Common myeloid progenitor, CD34-positive (primary cell): ENCODE measurements around the gene MELK.

ENCODE experiments used
- CTCF ChIA-PET: fragments of 350-600 bp; sonication (Branson Sonifier 250); formaldehyde crosslinking; loops from one replicate; lab custom pipeline; 2021; ENCODE audit warnings: antibody characterized with exemption; lab: Charles Lee
- POLR2A ChIA-PET: fragments of 350-600 bp; sonication (Branson Sonifier 250); formaldehyde crosslinking; loops from one replicate; lab custom pipeline; 2021; ENCODE audit warnings: antibody characterized with exemption; lab: Charles Lee
- DNase-seq, 3 donors: peaks; one replicate each; pipeline versions ENCODE4 v3.0.0 to v3.0.0-alpha.2; 2013
- H3K27ac ChIP-seq, 2 experiments: 1 replicate in 1 of 2; 2 replicates in 1 of 2; pipeline ENCODE4 v1.7.0; 2013; ENCODE audit warnings: inconsistent platforms in 2 of 2, low read length in 2 of 2, mild to moderate bottlenecking in 2 of 2, low read depth in 1 of 2, moderate library complexity in 1 of 2; ENCODE audit not compliant: severe bottlenecking in 2 of 2, insufficient read depth in 1 of 2, poor library complexity in 1 of 2
- H3K27me3 ChIP-seq, 5 experiments: replicated peaks in 2 of 5; 1 replicate in 3 of 5; 2 replicates in 2 of 5; pipeline versions ENCODE4 v1.6.1 to v1.7.0; 2013; ENCODE audit warnings: low read length in 4 of 5, mild to moderate bottlenecking in 2 of 5, moderate library complexity in 2 of 5, inconsistent platforms in 1 of 5; ENCODE audit not compliant: insufficient read depth in 5 of 5, control insufficient read depth in 4 of 5
- H3K36me3 ChIP-seq, 4 experiments: 1 replicate in 2 of 4; 2 replicates in 2 of 4; pipeline versions ENCODE4 v1.6.1 to v1.7.0; 2013; ENCODE audit warnings: low read length in 3 of 4, control low read depth in 1 of 4, mild to moderate bottlenecking in 1 of 4; ENCODE audit not compliant: control insufficient read depth in 4 of 4, insufficient read depth in 4 of 4
- H3K4me1 ChIP-seq, 4 experiments: 1 replicate in 3 of 4; 2 replicates in 1 of 4; pipeline versions ENCODE4 v1.6.1 to v1.7.1; 2013; ENCODE audit warnings: low read length in 3 of 4, mild to moderate bottlenecking in 3 of 4, control low read depth in 1 of 4, inconsistent platforms in 1 of 4, moderate library complexity in 1 of 4; ENCODE audit not compliant: control insufficient read depth in 4 of 4, insufficient read depth in 4 of 4; ENCODE audit errors: control extremely low read depth in 1 of 4
- H3K4me3 ChIP-seq, 7 experiments: 1 replicate in 4 of 7; 2 replicates in 3 of 7; pipeline versions ENCODE4 v1.5.1 to v1.7.0; 2013; ENCODE audit warnings: mild to moderate bottlenecking in 7 of 7, low read length in 6 of 7, moderate library complexity in 6 of 7, inconsistent platforms in 2 of 7, low read depth in 2 of 7, control low read depth in 1 of 7; ENCODE audit not compliant: insufficient read depth in 4 of 7, control insufficient read depth in 1 of 7; ENCODE audit errors: extremely low read depth in 1 of 7
- H3K9me3 ChIP-seq, 5 experiments: 1 replicate in 4 of 5; 2 replicates in 1 of 5; pipeline versions ENCODE4 v1.6.1 to v1.7.1; 2013; ENCODE audit warnings: low read length in 4 of 5, mild to moderate bottlenecking in 2 of 5, inconsistent platforms in 1 of 5, low read depth in 1 of 5, moderate library complexity in 1 of 5; ENCODE audit not compliant: control insufficient read depth in 4 of 5, insufficient read depth in 2 of 5; ENCODE audit errors: control extremely low read depth in 1 of 5
- WGBS: methylation state at CpG from one replicate; pipeline ENCODE4 v1.1.5; 2013; ENCODE audit not compliant: insufficient coverage; 5-methylcytosine and 5-hydroxymethylcytosine counted together

MELK gene

DNA sequence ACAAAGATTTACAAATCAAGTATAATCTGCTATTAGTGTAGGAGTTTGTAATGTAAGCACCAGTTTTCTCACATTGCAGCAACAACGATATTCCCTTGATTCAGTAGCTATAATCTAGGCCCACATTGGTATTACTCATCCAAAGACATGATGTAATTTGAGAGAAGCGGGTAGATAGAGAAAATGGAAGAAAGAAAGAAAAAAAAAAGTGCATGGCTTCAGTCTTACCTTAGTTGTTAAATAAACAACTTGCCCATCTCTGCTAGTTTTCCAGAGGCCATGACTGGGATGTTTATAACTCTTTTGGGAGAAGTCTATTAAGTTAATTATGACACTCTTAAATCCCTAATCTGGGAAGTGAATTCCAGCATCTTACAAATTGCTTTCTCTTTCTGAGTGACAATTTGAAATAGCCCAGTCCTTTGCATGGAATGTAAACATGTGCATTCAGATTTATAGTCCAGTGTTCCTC is 2.8 kb downstream of the MELK start:
- POLR2A ChIA-PET = interaction anchor here (0.6 kb wide), 1 partner anchor 43 kb away, joined by 3 read pairs; no protein-coding TSS in a partner anchor
- DNase-seq = no peak
- WGBS = no CpG with 5 or more reads among the region's 2 CpGs
- H3K27ac ChIP-seq = no peak overlapping the region
- H3K4me1 ChIP-seq = peaks cover 0 to 22% (median 11%) of the 10 kb centered on the region in 4 experiments
- peaks cover 0 to 3% (median 0%) of the 10 kb centered on the region in 4 experiments for H3K36me3 ChIP-seq
- no peaks in the 10 kb centered on the region for H3K27me3 ChIP-seq
- H3K9me3 ChIP-seq = no peaks in the 10 kb centered on the region
- CTCF ChIA-PET = no interaction called here
- H3K4me3 ChIP-seq = no peak overlapping the region

DNA sequence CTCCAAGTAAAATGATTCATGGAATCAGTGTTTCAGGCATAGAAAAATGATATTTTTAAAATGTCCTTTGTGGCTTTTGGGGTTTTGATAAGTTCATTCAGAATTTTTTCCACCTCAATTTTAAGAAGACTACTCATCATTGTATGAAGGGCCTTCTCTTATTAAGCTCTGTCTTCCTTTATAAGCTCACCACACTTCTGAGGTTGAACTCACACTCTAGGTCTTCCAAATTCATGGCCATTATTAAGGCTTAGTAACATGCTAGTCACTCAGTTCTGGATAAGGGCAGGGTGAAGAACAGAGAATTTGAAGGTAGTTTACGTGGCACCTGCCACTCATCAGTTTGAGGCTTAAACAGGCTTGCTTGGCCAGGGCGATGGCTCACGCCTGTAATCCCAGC is 4.2 kb downstream of the MELK start:
- POLR2A ChIA-PET = no interaction called here
- 100% methylated on average over 3 of the region's 3 CpGs for WGBS
- H3K36me3 ChIP-seq = peaks cover 0 to 3% (median 0%) of the 10 kb centered on the region in 4 experiments

DNA sequence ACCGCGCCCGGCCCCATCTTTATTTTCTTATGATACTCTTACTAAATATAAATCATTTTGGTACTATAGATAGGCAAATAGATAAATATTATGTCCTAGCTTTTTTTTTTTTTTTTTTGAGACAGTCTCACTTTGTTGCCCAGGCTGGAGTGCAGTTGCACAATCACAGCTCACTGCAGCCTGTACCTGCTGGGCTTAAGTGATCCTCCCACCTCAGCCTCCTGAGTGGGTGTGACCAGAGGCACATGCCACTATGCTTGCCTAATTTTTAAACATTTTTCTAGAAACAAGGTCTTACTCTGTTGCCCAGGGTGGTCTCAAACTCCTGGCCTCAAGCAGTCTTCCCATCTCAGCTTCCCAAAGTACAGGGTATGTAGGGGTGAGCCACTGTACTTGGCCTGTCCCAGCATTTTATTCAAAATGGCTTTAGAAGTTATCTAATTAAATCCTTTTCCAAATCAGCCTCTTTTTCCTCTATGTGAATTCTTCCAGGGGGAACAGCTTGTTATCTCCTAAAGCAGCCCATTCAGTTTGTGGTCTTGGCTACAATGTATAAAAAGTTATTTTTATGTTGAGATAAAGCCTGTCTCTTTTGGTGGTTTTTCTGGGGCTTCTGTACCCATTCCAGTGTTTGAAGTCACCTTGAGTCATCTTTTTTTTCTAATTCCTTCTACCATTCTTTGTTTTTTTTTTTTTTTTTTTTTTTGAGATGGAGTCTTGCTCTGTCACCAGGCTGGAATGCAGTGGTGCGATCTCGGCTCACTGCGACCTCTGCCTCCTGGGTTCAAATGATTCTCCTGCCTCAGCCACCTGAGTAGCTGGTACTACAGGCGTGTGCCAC is 12.1 kb downstream of the MELK start:
- no peak overlapping the region for H3K4me3 ChIP-seq
- POLR2A ChIA-PET = no interaction called here
- H3K27me3 ChIP-seq = no peaks in the 10 kb centered on the region
- WGBS = 96% methylated on average over 4 of the region's 7 CpGs
- CTCF ChIA-PET = interaction anchor here (1.0 to 1.1 kb wide), 2 partner anchors 17 to 45 kb away, joined by 3 to 4 read pairs; no protein-coding TSS in a partner anchor
- no peaks in the 10 kb centered on the region for H3K4me1 ChIP-seq
- no peaks in the 10 kb centered on the region for H3K9me3 ChIP-seq
- H3K36me3 ChIP-seq = peaks cover 0 to 13% (median 7%) of the 10 kb centered on the region in 4 experiments
- DNase-seq = peak in 1 of 3 donors; percentile 25
- no peak overlapping the region for H3K27ac ChIP-seq

More for the DNA sequence above, 4.2 kb downstream of the MELK start:
- peaks cover 0 to 22% (median 11%) of the 10 kb centered on the region in 4 experiments for H3K4me1 ChIP-seq
- DNase-seq = no peak
- H3K27me3 ChIP-seq = no peaks in the 10 kb centered on the region
- no peak overlapping the region for H3K4me3 ChIP-seq
- CTCF ChIA-PET = interaction anchor here (1.9 kb wide), 1 partner anchor 21 kb away, joined by 7 read pairs; no protein-coding TSS in a partner anchor
- no peak overlapping the region for H3K27ac ChIP-seq
- H3K9me3 ChIP-seq = no peaks in the 10 kb centered on the region

DNA sequence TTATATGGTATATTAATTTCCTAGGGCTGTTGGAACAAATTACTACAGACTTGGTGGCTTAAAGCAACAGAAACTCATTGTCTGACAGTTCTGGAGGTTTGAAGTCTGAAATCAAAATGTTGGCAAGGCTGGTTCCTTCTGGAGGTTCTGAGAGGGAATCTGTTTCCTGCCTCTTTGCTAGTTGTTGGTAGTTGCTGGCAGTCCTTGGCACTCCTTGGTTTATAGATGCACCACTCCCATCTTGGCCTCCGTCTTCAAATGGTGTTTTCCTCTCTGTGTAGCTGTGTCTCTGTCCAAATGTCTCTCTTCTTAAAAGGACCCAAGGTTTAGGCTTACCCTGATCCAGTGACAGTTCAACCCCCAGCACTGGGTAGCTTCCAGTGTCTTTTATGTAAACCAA is 17.5 kb downstream of the MELK start:
- 100% methylated on average over 1 of the region's 1 CpG for WGBS
- Histone ChIP-seq H3K36me3 (peaks cover 0 to 45% (median 7%) of the 10 kb centered on the region in 4 experiments), H3K27ac (no peak overlapping the region), H3K4me1 (no peaks in the 10 kb centered on the region), H3K9me3 (no peaks in the 10 kb centered on the region), H3K4me3 (no peak overlapping the region), H3K27me3 (no peaks in the 10 kb centered on the region)
- POLR2A ChIA-PET = no interaction called here
- CTCF ChIA-PET = no interaction called here
- DNase-seq = no peak

DNA sequence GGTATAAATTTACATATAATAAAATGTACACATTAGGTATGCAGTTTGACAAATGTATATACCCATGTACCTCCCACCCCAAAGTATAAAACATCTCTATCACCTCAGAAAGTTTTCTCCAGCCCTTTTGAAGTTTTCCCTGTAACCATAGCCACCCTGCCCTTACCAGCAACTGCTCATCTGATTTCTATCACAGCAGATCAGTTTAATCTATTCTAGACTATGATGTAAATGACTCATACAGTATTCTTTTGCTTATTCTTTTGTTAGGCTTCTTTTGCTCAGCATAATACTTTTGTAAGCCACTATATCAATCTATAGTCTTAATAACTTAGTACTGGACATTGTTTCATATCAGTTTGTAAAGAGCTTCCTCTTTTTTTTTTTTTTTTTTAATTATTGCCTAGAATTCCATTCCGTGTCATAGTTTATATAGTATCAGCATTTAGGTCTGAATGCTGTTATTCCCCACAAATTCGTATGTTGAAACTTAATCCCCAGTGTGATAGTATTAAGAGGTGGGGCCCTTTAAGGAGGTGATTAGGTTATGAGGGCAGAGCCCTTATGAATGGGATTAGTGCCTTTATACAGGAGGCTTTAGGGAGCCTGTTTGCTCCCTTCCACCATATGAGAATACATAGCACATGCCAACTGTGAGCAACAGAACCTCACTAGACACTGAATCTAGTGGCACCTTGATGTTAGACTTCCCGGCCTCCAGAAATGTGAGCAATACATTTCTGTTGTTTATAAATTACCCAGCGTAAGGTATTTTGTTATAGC is 20.3 kb downstream of the MELK start:
- Histone ChIP-seq H3K9me3 (no peaks in the 10 kb centered on the region), H3K27ac (no peak overlapping the region), H3K4me3 (no peak overlapping the region), H3K27me3 (no peaks in the 10 kb centered on the region), H3K4me1 (no peaks in the 10 kb centered on the region), H3K36me3 (peaks cover 0 to 64% (median 11%) of the 10 kb centered on the region in 4 experiments)
- CTCF ChIA-PET = no interaction called here
- DNase-seq = no peak
- POLR2A ChIA-PET = no interaction called here
- WGBS = 100% methylated on average over 1 of the region's 4 CpGs

DNA sequence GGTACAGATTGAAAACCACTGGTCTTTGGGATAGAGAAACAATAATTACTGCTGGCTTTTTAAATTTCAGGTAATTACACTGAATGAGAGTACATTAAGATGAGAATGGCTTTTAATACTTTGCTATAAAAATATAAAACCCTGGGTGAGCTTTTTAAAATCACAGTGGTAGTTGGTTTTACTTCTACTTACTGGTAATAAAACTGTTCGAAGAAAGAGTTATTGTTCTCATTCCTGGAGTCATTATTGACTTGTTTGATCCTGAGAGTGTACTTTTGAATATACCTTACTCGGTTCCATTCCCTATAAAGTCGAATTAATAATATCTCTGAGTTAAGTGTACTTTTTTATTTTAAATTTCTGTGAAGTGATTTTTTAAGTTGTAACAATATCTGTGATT is 21.5 kb downstream of the MELK start:
- DNase-seq = no peak
- no peaks in the 10 kb centered on the region for H3K9me3 ChIP-seq
- H3K36me3 ChIP-seq = peaks cover 0 to 68% (median 16%) of the 10 kb centered on the region in 4 experiments
- no peak overlapping the region for H3K4me3 ChIP-seq
- CTCF ChIA-PET = no interaction called here
- 100% methylated on average over 1 of the region's 3 CpGs for WGBS
- no peaks in the 10 kb centered on the region for H3K4me1 ChIP-seq
- no peaks in the 10 kb centered on the region for H3K27me3 ChIP-seq
- POLR2A ChIA-PET = no interaction called here
- no peak overlapping the region for H3K27ac ChIP-seq
